Measurements from ENCODE around the gene RPP40. TPM values are rescaled to one million over a fixed set of nuclear protein-coding genes. Genes with fewer than 3 reads are reported as not detected.

RPP40 gene
- total RNA-seq, 1 donor from 2014 or later: not detected

GRCh38 chr6:4947716-4948115, 56.1 kb downstream of the RPP40 start:
- Histone ChIP-seq H3K4me1 (no peaks in the 10 kb centered on the region), H3K27ac (no peak overlapping the region), H3K4me3 (no peak overlapping the region), H3K9me3 (no peaks in the 10 kb centered on the region), H3K36me3 (peaks cover 16 to 52% of the 10 kb centered on the region in 2 donors), H3K27me3 (no peaks in the 10 kb centered on the region)
- intact Hi-C loops (cut with DNase I): no loop called here
- no peak for DNase-seq (ENCODE audit: low spot score in 2 of 2)
- no peak for TF ChIP-seq CTCF (IDR thresholded peaks at IDR 0.05)

- no peaks in the 10 kb centered on the region for H3K9me3 ChIP-seq
- H3K4me3 ChIP-seq: no peak overlapping the region
- intact Hi-C loops (cut with DNase I): no loop called here
- H3K36me3 ChIP-seq: peaks cover 13 to 46% of the 10 kb centered on the region in 2 donors
- no peak for DNase-seq (ENCODE audit: low spot score in 2 of 2)
- no peak for TF ChIP-seq CTCF (IDR thresholded peaks at IDR 0.05)
- H3K27ac ChIP-seq: no peak overlapping the region
- peaks cover 0 to 4% of the 10 kb centered on the region in 2 donors for H3K4me1 ChIP-seq
- H3K27me3 ChIP-seq: no peaks in the 10 kb centered on the region
These were observed 57.3 kb downstream of the RPP40 start for GRCh38 chr6:4946521-4946920.

Other genes starting within 250 kb of the RPP40 start
- 73.7 TPM for gene CDYL, start 227.6 kb downstream of the RPP40 start, total RNA-seq
- 1.1 TPM for gene PPP1R3G, start 81.3 kb upstream of the RPP40 start, total RNA-seq